Stimulated activated CD4-positive, alpha-beta T cell treated with anti-CD3 and anti-CD28 coated beads, Interleukin-4, amount 100 ng/mL, for 4 hours (primary cell): ENCODE data around the gene PRRT2.
"Not testable (repeated sequence)": the region's sequence is repeated elsewhere in the genome, so short reads cannot be mapped to it uniquely, and the experiment has no call there.

Experiments used
- DNase-seq, 2 experiments: peaks; one replicate each; pipeline ENCODE4 v3.0.0-alpha.2; 2020

The PRRT2 gene

DNA sequence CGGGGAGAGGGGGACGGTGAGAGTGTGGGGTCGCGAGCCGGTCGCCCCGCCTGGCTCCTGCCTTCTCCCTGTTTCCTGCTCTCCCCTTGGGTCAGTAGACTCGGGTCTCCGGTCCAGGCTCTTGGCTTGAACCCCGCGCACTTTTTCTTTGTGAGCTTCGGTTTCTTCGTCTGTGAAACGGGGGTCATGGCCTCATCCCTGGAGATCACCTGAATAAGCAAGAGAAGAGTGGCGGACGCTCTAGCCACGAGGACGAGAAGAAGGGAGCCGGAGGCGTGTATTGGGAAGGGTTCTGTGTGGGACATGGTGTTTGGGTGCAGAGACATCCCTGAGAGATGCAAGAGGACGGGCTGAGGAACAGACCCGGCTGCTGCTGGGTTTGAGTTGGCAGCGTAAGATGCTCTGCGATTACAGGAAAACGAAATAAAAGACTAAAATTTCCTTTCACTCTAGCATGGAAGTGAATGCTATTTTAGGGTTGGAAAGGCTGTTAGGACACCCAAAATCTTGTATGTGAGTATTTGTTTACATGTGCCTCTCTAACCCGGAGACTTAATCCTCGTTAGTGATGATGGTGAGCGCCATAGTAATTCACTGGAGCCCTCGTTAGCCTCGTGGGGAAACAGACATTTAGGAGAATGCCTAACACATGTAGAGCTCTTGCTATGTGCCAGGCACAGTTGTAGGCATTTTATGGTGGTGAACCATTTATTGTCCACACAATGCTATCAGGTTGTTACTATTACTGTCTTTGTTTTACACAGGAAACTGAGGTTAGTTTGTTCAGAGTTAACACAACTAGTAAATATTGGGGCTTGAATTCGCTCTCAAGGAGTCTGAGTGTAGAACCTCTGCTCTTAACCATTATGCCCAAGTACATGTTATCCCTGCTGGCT, 20.8 kb upstream of the PRRT2 start:
- no peak for DNase-seq

DNA sequence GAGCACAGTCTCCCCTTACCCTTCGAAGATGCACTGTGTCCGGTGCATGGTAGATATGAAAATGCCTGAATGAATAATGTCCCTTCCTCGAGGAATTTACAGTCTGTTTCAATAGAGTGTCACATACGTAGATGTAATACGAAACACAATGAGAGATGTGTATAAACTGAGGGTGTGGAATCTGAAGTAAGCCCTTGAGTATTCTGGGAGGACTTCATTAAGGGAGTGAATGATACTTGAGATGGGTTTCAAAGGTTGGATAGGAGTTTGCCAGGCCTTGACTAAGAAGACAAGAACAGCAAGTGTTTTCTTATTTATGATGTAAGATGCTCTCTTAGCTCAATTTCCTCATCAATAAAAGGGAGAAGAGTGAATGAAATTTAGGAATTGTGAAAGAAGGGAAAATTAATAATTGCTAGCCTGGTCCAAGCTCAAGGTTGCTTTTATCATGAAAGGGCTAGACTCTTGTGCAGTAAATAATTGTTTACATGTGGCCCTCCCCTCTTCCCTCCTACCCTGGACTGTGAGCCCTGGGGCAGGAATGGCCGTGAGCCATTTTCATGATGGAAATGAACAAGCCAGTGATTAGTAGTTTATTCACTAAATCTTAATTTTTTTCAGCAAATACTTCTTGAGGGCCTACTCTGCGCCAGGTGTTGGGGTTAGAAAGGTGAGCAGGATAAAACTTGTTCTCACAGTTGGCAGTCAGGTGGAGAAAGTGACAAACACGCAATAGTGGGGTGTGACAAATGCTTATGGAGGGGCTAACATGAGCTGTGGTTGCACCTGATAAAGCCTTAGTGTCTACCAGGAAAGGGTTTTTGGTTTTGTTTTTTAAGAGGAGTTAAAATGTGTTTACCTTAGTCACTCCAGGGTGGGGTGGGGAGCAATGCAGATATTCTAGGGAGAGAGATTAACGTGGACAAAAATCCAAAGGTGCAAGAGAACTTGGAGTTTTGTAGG, 19.9 kb upstream of the PRRT2 start:
- no peak for DNase-seq

DNA sequence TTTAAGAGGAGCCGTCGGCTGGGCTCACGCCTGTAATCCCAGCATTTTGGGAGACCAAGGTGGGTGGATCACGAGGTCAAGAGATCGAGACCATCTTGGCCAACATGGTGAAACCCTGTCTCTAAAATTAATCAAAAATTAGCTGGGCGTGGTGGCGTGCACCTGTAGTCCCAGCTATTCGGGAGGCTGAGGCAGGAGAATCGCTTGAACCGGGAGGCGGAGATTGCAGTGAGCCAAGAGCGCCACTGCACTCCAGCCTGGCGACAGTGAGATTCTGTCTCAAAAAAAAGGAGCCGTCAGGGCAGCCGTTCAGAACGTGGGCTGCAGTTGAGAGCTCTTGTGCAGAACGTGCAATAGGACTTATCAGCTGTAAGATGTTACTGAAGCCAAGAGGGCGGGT, 18.8 kb upstream of the PRRT2 start:
- DNase-seq: not testable (repeated sequence)

DNA sequence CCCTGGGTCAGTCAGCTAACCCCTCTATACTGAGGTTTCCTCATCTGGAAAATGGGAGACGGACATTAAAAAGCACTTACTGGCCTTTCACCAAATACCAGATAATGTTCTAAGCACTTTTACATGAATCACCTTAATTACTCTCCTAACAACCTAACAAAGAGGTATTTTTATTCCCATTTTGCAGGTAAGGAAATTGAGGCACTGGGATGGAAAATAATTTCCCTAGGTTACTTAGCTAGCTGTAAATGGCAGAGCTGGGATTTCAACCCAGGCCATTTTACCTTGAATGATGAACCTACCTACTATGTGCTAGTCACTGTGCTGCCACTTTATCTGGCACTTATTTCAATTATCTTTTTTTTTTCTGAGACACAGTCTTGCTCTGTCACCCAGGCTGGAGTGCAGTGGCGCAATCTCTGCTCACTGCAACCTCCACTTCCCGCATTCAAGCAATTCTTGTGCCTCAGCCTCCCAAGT, 17.7 kb upstream of the PRRT2 start:
- no peak for DNase-seq

DNA sequence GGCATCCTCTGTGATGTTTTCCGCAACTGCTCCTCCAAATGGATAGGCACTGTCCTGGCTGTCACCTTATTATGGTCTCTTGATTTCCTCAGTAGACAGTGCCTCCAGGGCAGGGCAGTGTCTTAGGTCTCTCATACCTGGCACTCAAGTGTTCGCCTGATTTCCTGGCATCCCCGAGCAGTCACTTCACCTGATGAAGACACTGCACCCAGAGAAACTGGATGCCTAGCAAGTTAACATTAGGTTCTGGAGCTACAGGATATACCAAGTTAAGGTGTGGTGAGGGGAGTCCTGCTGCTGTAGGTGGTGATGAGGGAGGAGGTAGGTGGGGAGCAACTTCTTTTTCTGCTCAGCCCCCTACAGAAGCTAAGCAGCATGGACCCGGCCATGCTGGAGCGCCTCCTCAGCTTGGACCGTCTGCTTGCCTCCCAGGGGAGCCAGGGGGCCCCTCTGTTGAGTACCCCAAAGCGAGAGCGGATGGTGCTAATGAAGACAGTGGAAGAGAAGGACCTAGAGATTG, 9.5 kb upstream of the PRRT2 start:
- no peak for DNase-seq

DNA sequence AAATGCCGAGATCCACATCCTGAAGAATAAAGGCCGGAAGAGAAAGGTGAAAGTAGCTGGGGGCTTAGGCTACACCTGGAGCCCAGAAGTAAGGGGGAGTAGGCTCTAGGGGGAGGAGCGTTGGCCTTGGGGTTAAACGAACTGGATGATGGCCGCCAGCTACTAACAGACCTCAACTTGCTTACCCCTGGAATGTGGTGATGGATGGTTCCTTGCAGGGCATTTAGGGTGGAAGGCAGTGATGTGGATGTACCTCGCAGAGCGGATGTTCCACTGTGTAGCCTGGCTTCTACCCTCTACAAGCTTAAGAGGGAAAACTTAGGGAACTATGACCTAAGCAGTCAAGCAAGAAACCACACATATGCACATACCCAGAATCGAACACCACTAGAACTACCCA, 8.0 kb upstream of the PRRT2 start:
- DNase-seq: no peak

DNA sequence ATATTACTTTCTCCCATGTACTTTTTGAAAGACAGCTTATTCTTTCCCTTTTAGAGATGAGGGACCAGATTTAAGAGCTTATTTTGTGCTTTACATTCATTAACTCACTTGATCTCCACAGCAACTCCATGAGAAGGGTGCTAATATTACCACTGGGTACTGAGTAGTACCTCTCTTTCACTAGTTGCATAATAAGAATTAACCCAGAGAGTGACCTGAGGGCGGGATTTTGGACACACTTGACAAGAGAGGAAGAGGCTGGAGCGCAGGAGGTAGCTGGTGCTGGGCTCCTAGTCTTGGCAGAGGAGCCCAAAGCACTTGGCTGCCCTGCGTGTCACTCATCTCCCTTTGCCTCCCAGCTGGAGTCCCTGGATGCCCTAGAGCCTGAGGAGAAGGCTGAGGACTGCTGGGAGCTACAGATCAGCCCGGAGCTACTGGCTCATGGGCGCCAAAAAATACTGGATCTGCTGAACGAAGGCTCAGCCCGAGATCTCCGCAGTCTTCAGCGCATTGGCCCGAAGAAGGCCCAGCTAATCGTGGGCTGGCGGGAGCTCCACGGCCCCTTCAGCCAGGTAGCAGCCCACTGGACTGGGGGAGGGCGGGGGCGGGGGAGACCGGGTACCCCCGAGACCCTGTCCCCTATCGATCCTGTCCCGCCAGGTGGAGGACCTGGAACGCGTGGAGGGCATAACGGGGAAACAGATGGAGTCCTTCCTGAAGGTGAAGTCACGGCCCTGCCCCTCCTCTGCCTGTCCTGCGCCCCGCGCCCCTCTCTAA, 7.3 kb upstream of the PRRT2 start:
- DNase-seq: no peak

DNA sequence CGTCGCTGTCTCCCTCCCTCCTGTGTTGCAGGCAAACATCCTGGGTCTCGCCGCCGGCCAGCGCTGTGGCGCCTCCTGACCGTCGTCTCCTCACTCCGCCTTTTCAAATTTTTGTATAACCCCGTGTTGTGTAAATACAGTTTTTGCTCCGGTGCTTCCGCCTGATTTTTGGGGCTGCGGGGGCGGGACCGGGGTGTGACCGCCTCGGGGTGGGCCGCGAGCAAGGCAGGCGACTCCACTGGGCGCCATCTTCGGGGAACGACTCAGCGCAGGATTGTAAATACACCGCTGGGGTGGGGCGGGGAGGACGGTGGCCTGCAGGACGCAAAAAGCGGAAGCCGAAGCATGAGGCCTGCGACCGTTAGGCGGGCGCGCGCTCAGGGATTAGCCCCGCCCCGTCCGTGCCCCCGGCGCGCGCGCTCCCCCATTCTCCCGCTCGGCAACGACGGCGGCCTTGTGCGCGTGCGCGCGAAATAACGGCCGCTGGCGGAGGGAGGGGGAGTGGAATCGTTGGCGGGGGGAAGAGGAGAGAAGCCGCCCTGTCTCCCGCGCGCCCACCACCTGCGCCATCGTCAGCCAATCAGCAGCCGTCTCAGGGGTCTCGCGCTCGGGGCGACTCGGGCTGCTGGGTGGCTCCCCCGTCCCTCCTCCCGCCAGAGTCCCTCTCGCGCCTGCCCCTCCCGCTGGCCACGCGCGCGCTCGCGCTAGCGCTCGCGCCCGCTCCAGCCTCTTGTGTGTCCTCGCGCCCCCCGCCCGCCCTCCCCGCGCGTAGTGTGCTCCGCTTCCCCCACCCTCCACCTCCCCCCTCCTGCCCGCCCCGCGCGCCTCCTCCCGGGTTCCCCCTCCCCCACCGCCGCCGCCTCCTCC, 6.5 kb upstream of the PRRT2 start:
- DNase-seq: peak; percentile 97

DNA sequence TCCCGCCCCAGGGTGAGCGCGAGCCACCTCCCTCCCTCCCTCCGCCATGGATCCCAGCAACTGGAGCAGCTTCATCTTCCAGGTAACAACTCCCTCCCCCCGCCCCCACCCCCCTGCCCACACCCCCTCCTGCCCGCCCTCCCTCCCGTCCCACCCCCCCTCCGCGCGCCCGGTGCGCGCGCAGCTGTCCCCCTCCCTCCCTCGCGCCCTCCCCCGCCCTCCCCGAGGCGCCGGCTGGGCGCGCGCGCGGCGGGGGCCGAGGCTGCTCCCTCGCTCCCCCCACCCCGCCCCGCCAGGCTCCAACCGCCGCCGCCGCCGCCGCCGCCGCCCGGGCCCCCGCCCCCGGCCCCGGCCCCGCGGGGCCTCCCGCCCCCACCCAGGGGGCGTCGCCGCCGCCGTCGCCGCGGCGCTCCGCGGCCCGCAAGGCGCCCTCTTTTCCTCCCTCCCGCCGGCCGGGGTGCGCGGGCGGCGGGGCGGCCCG, 5.9 kb upstream of the PRRT2 start, which contains the start of gene MAZ:
TSS of gene MAZ (plus strand) at position 431 of the 481 bp plus-strand sequence. CDS start 173 bp downstream, outside the sequence.
- peak in 1 of 2 experiments; percentile 80 for DNase-seq

DNA sequence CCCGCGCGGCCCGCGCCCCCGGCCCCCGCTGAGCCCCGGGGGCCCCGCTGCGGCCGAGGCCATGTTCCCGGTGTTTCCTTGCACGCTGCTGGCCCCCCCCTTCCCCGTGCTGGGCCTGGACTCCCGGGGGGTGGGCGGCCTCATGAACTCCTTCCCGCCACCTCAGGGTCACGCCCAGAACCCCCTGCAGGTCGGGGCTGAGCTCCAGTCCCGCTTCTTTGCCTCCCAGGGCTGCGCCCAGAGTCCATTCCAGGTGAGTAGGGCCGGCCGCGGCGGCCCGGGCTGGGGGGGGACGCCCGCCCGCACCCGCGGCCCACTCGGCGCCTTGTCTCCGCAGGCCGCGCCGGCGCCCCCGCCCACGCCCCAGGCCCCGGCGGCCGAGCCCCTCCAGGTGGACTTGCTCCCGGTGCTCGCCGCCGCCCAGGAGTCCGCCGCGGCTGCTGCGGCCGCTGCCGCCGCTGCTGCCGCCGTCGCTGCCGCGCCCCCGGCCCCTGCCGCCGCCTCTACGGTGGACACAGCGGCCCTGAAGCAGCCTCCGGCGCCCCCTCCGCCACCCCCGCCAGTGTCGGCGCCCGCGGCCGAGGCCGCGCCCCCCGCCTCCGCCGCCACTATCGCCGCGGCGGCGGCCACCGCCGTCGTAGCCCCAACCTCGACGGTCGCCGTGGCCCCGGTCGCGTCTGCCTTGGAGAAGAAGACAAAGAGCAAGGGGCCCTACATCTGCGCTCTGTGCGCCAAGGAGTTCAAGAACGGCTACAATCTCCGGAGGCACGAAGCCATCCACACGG, 5.2 kb upstream of the PRRT2 start:
- peak; percentile 58 to 60 for DNase-seq

DNA sequence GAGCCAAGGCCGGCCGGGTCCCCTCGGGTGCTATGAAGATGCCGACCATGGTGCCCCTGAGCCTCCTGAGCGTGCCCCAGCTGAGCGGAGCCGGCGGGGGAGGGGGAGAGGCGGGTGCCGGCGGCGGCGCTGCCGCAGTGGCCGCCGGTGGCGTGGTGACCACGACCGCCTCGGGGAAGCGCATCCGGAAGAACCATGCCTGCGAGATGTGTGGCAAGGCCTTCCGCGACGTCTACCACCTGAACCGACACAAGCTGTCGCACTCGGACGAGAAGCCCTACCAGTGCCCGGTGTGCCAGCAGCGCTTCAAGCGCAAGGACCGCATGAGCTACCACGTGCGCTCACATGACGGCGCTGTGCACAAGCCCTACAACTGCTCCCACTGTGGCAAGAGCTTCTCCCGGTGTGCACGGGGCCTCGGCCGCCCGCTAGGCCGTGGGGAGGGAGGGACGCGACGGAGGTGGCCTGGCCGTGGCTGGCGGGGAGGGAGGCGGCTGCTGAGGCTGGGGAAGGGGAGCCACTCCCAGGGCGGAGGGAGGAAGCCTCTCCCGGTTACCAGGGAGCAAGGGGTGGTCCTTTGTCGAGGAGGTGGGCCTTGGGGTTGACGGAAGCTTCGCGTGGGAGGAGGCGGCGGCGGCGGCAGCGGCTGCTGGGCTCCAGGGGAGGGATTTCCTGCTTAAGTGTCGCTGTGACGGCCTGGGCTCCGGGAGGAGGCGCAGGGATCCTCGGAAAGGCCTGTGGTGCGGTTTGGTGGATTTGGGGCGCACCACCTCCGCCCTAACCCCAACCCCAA, 4.4 kb upstream of the PRRT2 start:
- peak; percentile 84 to 90 for DNase-seq

DNA sequence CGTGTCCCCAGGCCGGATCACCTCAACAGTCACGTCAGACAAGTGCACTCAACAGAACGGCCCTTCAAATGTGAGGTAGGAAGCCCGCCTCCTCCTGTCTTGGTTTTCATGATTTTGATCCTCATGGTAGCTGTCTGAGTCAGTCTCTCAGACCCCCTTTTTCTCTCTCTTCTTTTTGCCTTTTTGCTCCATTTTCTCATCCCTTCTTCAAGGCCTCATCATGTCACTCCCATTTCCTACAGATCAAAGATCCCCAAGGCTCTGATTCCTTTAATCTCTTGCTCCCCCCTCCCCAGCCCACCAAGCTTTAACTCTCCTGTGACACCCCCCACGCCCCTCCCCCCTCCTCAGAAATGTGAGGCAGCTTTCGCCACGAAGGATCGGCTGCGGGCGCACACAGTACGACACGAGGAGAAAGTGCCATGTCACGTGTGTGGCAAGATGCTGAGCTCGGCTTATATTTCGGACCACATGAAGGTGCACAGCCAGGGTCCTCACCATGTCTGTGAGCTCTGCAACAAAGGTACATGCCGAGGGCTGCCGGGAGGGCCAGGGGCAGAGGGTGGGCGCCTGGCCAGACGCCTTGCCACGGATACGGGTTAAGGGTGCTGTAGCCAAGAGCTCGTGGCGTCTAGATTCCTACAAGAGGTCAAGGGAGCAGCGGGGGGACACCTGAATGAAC, 3.6 kb upstream of the PRRT2 start:
- DNase-seq: no peak

DNA sequence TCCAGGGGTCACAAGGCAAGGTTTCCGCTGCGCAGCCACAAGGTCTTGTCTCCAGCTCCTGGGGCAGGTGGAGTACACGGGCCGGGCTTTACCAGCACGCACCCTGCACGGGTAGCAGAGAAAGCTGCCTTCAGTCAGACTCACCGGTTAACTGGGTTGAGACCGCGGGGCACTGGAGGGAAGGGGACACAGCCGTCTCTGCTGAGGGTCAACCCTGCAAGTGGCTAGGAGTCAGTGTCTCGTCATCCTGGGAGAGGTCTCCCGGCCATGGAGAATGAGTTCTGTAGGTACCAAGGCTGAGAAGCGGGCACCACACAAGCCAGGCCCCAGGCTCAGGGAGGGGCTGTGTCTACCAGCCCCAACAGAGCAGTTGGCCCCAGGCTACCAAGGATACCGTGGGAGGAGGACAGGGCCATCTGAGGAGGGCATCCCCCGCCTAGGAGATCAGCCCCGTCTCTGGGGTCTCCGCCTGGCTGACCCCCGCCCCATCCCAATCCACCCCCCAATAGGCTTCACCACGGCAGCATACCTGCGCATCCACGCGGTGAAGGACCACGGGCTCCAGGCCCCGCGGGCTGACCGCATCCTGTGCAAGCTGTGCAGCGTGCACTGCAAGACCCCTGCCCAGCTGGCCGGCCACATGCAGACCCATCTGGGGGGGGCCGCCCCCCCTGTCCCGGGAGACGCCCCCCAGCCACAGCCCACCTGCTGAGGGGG, 2.8 kb upstream of the PRRT2 start:
- no peak for DNase-seq

DNA sequence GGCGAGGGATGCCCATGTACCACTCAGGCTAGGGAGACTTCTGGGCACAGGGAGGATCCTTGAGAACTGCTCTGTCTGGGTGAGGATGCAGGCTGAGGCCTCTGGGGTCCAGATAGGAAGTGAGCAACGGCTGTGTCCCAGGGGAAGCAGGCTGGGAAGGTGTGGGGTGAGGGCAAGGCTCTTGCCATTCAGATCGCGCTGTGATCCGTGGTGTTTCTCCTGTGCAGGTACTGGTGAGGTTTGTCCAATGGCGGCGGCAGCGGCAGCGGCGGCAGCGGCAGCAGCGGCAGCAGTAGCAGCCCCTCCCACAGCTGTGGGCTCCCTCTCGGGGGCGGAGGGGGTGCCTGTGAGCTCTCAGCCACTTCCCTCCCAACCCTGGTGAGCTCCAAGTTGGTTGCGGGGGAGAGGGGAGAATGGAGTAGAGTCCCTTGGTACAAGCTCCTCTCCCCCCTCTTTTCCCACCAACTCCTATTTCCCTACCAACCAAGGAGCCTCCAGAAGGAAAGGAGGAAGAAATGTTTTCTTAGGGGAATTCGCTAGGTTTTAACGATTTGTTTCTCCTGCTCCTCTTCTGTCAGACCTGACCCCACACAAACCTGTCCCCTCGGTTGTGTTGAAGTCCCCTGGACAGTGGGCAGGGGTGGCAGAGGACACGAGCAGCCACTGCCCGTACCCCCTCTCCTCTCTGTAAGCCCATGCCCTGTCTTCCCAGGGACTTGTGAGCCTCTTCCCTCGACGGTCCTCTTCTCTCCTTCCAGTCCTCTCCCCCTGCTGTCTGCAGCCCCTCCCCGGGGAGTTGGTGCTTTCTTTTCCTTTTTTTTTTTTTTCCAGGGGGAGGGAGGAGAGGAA, 1.9 kb upstream of the PRRT2 start:
- DNase-seq: peak in 1 of 2 experiments; percentile 36

DNA sequence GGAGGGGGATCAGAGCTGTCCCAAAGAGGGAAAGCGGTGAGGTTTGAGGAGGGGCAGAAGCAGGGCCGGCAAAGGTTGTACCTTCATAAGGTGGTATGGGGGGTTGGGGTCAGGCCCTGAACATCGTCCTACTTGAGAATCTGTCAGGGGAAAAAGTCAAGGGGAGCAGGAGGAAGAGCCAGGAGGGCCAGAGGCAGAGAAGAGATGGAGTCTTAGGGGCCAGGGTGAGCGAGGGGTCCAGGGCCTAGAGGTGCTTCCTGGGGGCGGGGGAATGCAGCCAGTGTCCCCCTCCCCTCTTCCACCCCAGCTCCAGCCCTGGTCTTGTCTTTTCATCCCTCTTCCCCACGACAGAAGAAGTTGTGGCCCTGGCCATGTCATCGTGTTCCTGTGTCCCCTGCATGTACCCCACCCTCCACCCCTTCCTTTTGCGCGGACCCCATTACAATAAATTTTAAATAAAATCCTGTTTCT, 1.3 kb upstream of the PRRT2 start:
- DNase-seq: no peak

DNA sequence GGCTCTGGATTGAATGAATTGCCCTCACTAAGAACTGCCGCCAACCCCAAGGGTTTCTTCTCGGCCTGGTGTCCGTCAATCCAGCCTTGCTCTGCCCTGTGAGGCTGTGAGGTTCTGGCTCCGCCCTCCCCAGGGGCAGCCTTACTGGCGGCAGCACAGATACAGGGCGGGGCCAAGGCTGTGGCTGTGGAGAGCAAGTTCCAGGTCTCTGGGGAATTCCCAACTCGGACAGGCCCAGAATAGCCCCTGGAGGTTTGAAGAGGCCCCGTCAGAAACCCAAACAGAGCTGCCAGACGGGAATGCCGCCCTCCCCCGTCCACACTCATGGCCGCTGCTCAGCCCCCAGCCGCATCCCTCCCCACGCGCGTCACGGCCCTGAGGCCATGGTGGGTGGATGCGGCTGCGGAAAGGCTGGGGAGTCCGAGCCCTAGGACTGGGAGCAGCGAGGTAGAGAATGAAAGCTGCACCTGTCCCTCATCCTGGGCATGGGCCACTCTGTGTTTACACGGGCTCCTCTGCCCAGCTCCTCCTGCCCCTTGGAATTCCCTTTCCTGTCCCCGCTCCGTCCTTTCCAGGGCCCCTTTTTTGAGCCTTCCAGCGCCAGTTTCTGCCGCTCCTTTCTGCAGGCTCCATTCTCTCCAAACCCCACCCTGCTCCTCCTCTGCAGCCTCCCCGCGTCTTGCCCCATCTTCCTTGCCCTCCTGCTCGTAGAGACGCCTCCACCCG, 660 bp upstream of the PRRT2 start:
- peak; percentile 61 to 71 for DNase-seq
